HepG2 (cell line): ENCODE measurements around the gene CEP131. TPM values are rescaled to one million over a fixed set of nuclear protein-coding genes. Genes with fewer than 3 reads are reported as not detected.
A peak's percentile ranks its signal among the peaks of the same experiment; 100 is the strongest.

Experiments
- ATAC-seq: fragments of 200-7000 bp; cut with Tn5 transposase; 3 replicates; pipeline ENCODE4 v1.9.1; 2020; ENCODE audit warnings: mild to moderate bottlenecking, moderate library complexity
- BruUV-seq: library from RNA; stranded (reverse); fragments of 400-500 nt; replicated peaks from 2 replicates; lab custom pipeline; 2021; lab: Mats Ljungman, UMichigan
- CTCF ChIA-PET: fragments of 300-600 bp; formaldehyde crosslinking; extraction: SDS; loops from one replicate; lab custom pipeline; 2021; ENCODE audit warnings: low total read pairs, inconsistent platforms, low intra/inter-chr PET ratio; lab: Yijun Ruan, JAX
- POLR2A ChIA-PET: fragments of 350-600 bp; sonication (Branson Sonifier 250); formaldehyde crosslinking; loops from one replicate; lab custom pipeline; 2020; ENCODE audit warnings: antibody characterized with exemption, inconsistent platforms; lab: Yijun Ruan, JAX
- DNase-seq: peaks from one replicate; pipeline ENCODE4 v3.0.0-alpha.2; 2015; ENCODE audit warnings: low spot score
- FAIRE-seq: peaks from 3 replicates; lab custom pipeline; 2011; peaks lifted over from hg19 to GRCh38; lab: Jason Lieb, UNC
- H2AFZ ChIP-seq: one replicate; pipeline ENCODE4 v1.6.1; 2011; ENCODE audit warnings: low read length, inconsistent platforms
- H3K27ac ChIP-seq: fragments of 300-600 bp; 3 replicates; pipeline ENCODE4 v1.8.0; 2011; ENCODE audit warnings: mixed run types, mild to moderate bottlenecking, mixed read lengths, low read length, inconsistent platforms; ENCODE audit not compliant: insufficient read depth; ENCODE audit errors: extremely low read length
- H3K27me3 ChIP-seq, 2 experiments: fragments of 200-600 bp in 1 of 2; 2 replicates in 1 of 2; 3 replicates in 1 of 2; pipeline versions ENCODE4 v1.6.0 to v1.8.0; 2011; ENCODE audit warnings: low read length in 2 of 2, mild to moderate bottlenecking in 2 of 2, moderate library complexity in 2 of 2, inconsistent platforms in 1 of 2; ENCODE audit not compliant: insufficient read depth in 2 of 2, control insufficient read depth in 1 of 2
- H3K36me3 ChIP-seq, 2 experiments: fragments of 200-600 bp in 1 of 2; replicated peaks in 1 of 2; 2 replicates in 1 of 2; 3 replicates in 1 of 2; pipeline versions ENCODE4 v1.5.1 to v1.8.0; 2011; ENCODE audit warnings: low read length in 2 of 2, inconsistent platforms in 1 of 2; ENCODE audit not compliant: insufficient read depth in 2 of 2, control insufficient read depth in 1 of 2
- H3K4me1 ChIP-seq: 2 replicates; pipeline ENCODE4 v1.5.1; 2012; ENCODE audit warnings: low read length, inconsistent platforms; ENCODE audit not compliant: insufficient read depth
- H3K4me2 ChIP-seq: 2 replicates; pipeline ENCODE4 v1.6.0; 2011; ENCODE audit warnings: low read depth, low read length, inconsistent platforms
- H3K4me3 ChIP-seq, 3 experiments: fragments of 200-600 bp in 1 of 3; sonication (generic), shearing (Covaris generic) in 1 of 3; replicated peaks in 1 of 3; 2 replicates each; pipeline ENCODE4 v1.5.1; 2011 to 2016; ENCODE audit warnings: low read length in 3 of 3, inconsistent platforms in 2 of 3, low read depth in 2 of 3, mild to moderate bottlenecking in 2 of 3, control low read depth in 1 of 3, mixed read lengths in 1 of 3; ENCODE audit not compliant: insufficient read depth in 1 of 3
- H3K79me2 ChIP-seq: one replicate; pipeline ENCODE4 v1.6.1; 2011; ENCODE audit warnings: low read length, inconsistent platforms; ENCODE audit not compliant: insufficient read depth
- H3K9ac ChIP-seq: 2 replicates; pipeline ENCODE4 v1.6.0; 2011; ENCODE audit warnings: mild to moderate bottlenecking, low read depth, low read length, inconsistent platforms; ENCODE audit not compliant: insufficient read depth
- H3K9me3 ChIP-seq: 2 replicates; pipeline ENCODE4 v1.5.1; 2012; ENCODE audit warnings: mild to moderate bottlenecking, low read length
- H4K20me1 ChIP-seq: 2 replicates; pipeline ENCODE4 v1.6.0; 2011; ENCODE audit warnings: inconsistent platforms, mild to moderate bottlenecking, low read length, moderate library complexity; ENCODE audit not compliant: insufficient read depth
- NR2F6 ChIP-seq, 2 experiments: IDR thresholded peaks; 2 replicates each; pipeline ENCODE4 v1.6.1; 2016; ENCODE audit warnings: antibody characterized with exemption in 1 of 2, mild to moderate bottlenecking in 1 of 2
- ZBTB7B ChIP-seq: sonication (generic); formaldehyde crosslinking; IDR thresholded peaks from 2 replicates; pipeline ENCODE4 v1.4.0; 2020; ENCODE audit warnings: missing genetic modification reagents
- ZNF235 ChIP-seq: sonication (generic); formaldehyde crosslinking; IDR thresholded peaks from 2 replicates; pipeline ENCODE4 v1.8.1; 2023; ENCODE audit warnings: mild to moderate bottlenecking, missing genetic modification reagents, borderline replicate concordance
- ZNF614 ChIP-seq: IDR thresholded peaks from 2 replicates; pipeline ENCODE4 v1.6.1; 2018; ENCODE audit warnings: missing biosample characterization, missing genetic modification reagents, inconsistent platforms, borderline replicate concordance
- ZNF790 ChIP-seq: sonication (generic); formaldehyde crosslinking; IDR thresholded peaks from 2 replicates; pipeline ENCODE4 v1.8.0; 2022; ENCODE audit warnings: missing genetic modification reagents, mild to moderate bottlenecking, borderline replicate concordance
- WGBS: methylation state at CpG from one replicate; pipeline ENCODE4 v1.1.6; 2017; ENCODE audit warnings: low lambda C conversion rate; 5-methylcytosine and 5-hydroxymethylcytosine counted together
- in situ Hi-C: cut with HindIII; loops from 2 replicates; pipeline ENCODE4 v1.10.0; 2017; ENCODE audit warnings: low pct_unique_long_range_greater_than_20kb; ENCODE audit not compliant: extremely low pct_ligation_motif_present
- intact Hi-C: fragments of 100-400 bp; cut with micrococcal nuclease; formaldehyde crosslinking; loops from one replicate; pipeline ENCODE4 v1.10.0; 2022; ENCODE audit not compliant: unreplicated experiment
- polyA plus RNA-seq, 8 experiments: library from polyadenylated mRNA; depleted of rRNA in 3 of 8; stranded (reverse) in 7 of 8; unstranded in 1 of 8; fragments of >200 nt; fragmentation: Illumina TruSeq in 4 of 8; extraction: Trizol in 4 of 8; gene quantifications; 2 replicates each; pipeline versions ENCODE4 v1.2.1 to v1.2.3, GENCODE V29; 2011 to 2016; ENCODE audit warnings: low read depth in 4 of 8, missing spikeins in 1 of 8, mixed read lengths in 1 of 8; ENCODE audit not compliant: insufficient read depth in 1 of 8
- total RNA-seq, 5 experiments: library from RNA; depleted of rRNA; stranded (reverse); fragments of >200 nt; fragmentation: Illumina TruSeq; extraction: Trizol; gene quantifications; 2 replicates each; pipeline ENCODE4 v1.2.3, GENCODE V29; 2016; ENCODE audit warnings: low read depth in 1 of 5
- TF ChIP-seq, protein P1 (sequence below): sonication (generic); formaldehyde crosslinking; IDR thresholded peaks from 2 replicates; pipeline ENCODE4 v1.8.1; 2023; ENCODE audit warnings: mild to moderate bottlenecking, missing genetic modification reagents
- TF ChIP-seq, protein P2 (sequence below): sonication (generic); formaldehyde crosslinking; IDR thresholded peaks from 2 replicates; pipeline ENCODE4 v1.4.0; 2020; ENCODE audit warnings: missing genetic modification reagents
- TF ChIP-seq, protein P3 (sequence below): sonication (generic); formaldehyde crosslinking; IDR thresholded peaks from 2 replicates; pipeline ENCODE4 v1.4.0; 2020; ENCODE audit warnings: mild to moderate bottlenecking, missing genetic modification reagents, borderline replicate concordance
- TF ChIP-seq, protein P4 (sequence below): sonication (generic); formaldehyde crosslinking; IDR thresholded peaks from 2 replicates; pipeline ENCODE4 v1.9.0; 2022; ENCODE audit warnings: missing genetic modification reagents, mild to moderate bottlenecking, borderline replicate concordance

CEP131 gene
- total and polyA plus RNA-seq, 2 of the 13 experiments (the other 11 are each of a cell fraction or from before 2014, with no cell fraction given) = 5.0 to 16.8 TPM

DNA sequence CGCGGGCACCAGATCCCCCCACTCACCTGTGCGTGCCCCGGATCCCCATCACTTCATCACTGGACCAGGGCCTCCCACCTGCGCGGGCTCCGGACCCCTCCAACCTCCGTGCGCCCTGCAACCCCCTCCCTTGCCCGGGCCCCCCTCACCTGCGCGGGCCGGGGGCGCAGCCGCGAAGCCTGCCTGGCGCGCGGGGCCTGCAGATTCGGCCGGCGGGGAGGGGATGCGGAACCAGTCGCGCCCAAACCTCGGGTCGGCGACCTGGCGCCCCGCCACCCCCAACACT, 202 bp downstream of the CEP131 start (continued):
- TF ChIP-seq, protein P1, sequence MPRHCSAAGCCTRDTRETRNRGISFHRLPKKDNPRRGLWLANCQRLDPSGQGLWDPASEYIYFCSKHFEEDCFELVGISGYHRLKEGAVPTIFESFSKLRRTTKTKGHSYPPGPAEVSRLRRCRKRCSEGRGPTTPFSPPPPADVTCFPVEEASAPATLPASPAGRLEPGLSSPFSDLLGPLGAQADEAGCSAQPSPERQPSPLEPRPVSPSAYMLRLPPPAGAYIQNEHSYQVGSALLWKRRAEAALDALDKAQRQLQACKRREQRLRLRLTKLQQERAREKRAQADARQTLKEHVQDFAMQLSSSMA (CRISPR knock-in tag) = 0 out of 2 replicates have a peak, but pooled peaks have one; percentile 23
- TF ChIP-seq, protein P2, sequence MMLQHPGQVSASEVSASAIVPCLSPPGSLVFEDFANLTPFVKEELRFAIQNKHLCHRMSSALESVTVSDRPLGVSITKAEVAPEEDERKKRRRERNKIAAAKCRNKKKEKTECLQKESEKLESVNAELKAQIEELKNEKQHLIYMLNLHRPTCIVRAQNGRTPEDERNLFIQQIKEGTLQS (CRISPR knock-in tag) = 0 out of 2 replicates have a peak, but pooled peaks have one; percentile 44
- 0 out of 2 replicates have a peak, but pooled peaks have one; percentile 26 for TF ChIP-seq ZNF235 (CRISPR knock-in tag)
- TF ChIP-seq ZNF790 (CRISPR knock-in tag) = no peak

DNA sequence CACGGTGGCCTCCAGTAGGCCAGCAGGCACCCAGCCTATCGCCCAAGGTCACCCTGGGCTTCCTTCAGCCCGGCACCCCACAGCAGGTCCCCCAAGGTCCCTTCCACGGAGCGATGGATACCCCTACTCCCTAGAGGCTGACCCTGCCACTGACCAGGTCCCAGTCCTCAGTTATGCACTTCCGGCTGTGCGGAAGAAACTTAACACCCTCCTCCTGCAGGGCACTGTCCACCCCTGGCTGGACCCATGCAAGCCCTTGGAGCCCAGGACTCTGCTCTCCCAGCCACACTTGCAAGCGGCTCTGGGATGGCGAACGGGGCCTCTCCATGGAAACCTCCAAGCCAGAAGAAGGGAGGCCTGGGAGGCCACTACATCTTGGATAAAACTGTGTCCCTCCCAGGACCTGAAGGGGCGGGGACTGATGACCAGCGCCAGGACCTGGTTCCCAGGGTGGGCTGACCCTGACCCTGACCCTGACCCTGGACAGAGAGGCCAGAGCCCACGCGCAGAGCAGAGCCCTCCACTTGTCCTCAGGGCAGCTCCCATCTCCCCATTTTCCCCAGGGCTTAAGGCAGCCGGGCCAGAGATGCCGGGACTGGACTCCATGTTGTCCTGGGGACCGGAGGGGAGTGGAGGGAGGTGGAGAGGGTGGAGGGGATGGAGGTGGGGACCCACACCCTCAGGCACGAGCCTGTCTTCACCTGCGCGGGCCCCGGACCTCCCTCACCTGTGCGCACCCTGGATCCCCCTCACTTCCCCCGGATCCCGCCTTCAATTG, 734 bp downstream of the CEP131 start:
- ChIA-PET CTCF (no interaction called here), POLR2A (interaction anchor here (0.6 to 1.5 kb wide), 17 partner anchors 10 to 675 kb away, joined by 3 to 61 read pairs (median 4); partner anchors contain the start of genes ACTG1, BAHCC1, NDUFAF8 and SLC38A10)
- intact Hi-C loops = loop anchor here (5.0 kb wide), 1 partner anchor 80 kb away; no protein-coding TSS in a partner anchor
- Histone ChIP-seq H3K4me2 (peak overlapping the region; percentile 93), H3K27me3 (no peaks in the 10 kb centered on the region), H3K9ac (peak overlapping the region; percentile 74), H3K79me2 (peaks cover 12% of the 10 kb centered on the region), H3K4me3 (peak overlapping the region; percentile 63 to 91 (median 87)), H2AFZ (no peak overlapping the region), H4K20me1 (no peaks in the 10 kb centered on the region; the same call in 1 of the 2 replicates), H3K36me3 (peaks cover 10 to 11% of the 10 kb centered on the region in 2 experiments; a peak in 4 of 5 replicates), H3K9me3 (no peaks in the 10 kb centered on the region), H3K4me1 (peaks cover 30% of the 10 kb centered on the region), H3K27ac (peak overlapping the region; percentile 37)
- DNase-seq = no peak
- in situ Hi-C loops = no loop called here
- FAIRE-seq = no peak
- peak; percentile 32 for ATAC-seq
- 2% methylated on average over 18 of the region's 24 CpGs for WGBS
- BruUV-seq = TSS peak; percentile 52
- TF ChIP-seq NR2F6 (IDR thresholded peaks at IDR 0.05) (peak; percentile 81), NR2F6 (CRISPR knock-in tag; IDR thresholded peaks at IDR 0.05) (peak; percentile 76), ZBTB7B (peak; percentile 37; the same call in 1 of the 2 replicates), ZNF614 (CRISPR knock-in tag) (0 out of 2 replicates have a peak, but pooled peaks have one; percentile 15)
- TF ChIP-seq, protein P3, sequence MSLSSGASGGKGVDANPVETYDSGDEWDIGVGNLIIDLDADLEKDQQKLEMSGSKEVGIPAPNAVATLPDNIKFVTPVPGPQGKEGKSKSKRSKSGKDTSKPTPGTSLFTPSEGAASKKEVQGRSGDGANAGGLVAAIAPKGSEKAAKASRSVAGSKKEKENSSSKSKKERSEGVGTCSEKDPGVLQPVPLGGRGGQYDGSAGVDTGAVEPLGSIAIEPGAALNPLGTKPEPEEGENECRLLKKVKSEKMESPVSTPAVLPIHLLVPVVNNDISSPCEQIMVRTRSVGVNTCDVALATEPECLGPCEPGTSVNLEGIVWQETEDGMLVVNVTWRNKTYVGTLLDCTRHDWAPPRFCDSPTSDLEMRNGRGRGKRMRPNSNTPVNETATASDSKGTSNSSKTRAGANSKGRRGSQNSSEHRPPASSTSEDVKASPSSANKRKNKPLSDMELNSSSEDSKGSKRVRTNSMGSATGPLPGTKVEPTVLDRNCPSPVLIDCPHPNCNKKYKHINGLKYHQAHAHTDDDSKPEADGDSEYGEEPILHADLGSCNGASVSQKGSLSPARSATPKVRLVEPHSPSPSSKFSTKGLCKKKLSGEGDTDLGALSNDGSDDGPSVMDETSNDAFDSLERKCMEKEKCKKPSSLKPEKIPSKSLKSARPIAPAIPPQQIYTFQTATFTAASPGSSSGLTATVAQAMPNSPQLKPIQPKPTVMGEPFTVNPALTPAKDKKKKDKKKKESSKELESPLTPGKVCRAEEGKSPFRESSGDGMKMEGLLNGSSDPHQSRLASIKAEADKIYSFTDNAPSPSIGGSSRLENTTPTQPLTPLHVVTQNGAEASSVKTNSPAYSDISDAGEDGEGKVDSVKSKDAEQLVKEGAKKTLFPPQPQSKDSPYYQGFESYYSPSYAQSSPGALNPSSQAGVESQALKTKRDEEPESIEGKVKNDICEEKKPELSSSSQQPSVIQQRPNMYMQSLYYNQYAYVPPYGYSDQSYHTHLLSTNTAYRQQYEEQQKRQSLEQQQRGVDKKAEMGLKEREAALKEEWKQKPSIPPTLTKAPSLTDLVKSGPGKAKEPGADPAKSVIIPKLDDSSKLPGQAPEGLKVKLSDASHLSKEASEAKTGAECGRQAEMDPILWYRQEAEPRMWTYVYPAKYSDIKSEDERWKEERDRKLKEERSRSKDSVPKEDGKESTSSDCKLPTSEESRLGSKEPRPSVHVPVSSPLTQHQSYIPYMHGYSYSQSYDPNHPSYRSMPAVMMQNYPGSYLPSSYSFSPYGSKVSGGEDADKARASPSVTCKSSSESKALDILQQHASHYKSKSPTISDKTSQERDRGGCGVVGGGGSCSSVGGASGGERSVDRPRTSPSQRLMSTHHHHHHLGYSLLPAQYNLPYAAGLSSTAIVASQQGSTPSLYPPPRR (CRISPR knock-in tag) = peak; percentile 45; the same call in 1 of the 2 replicates
- TF ChIP-seq, protein P4, sequence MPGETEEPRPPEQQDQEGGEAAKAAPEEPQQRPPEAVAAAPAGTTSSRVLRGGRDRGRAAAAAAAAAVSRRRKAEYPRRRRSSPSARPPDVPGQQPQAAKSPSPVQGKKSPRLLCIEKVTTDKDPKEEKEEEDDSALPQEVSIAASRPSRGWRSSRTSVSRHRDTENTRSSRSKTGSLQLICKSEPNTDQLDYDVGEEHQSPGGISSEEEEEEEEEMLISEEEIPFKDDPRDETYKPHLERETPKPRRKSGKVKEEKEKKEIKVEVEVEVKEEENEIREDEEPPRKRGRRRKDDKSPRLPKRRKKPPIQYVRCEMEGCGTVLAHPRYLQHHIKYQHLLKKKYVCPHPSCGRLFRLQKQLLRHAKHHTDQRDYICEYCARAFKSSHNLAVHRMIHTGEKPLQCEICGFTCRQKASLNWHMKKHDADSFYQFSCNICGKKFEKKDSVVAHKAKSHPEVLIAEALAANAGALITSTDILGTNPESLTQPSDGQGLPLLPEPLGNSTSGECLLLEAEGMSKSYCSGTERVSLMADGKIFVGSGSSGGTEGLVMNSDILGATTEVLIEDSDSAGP (CRISPR knock-in tag) = peak; percentile 12; the same call in 1 of the 2 replicates
